Measurements from ENCODE around the gene MBLAC1.
"Not testable (repeated sequence)": the region's sequence is repeated elsewhere in the genome, so short reads cannot be mapped to it uniquely, and the experiment has no call there.

The MBLAC1 gene

DNA sequence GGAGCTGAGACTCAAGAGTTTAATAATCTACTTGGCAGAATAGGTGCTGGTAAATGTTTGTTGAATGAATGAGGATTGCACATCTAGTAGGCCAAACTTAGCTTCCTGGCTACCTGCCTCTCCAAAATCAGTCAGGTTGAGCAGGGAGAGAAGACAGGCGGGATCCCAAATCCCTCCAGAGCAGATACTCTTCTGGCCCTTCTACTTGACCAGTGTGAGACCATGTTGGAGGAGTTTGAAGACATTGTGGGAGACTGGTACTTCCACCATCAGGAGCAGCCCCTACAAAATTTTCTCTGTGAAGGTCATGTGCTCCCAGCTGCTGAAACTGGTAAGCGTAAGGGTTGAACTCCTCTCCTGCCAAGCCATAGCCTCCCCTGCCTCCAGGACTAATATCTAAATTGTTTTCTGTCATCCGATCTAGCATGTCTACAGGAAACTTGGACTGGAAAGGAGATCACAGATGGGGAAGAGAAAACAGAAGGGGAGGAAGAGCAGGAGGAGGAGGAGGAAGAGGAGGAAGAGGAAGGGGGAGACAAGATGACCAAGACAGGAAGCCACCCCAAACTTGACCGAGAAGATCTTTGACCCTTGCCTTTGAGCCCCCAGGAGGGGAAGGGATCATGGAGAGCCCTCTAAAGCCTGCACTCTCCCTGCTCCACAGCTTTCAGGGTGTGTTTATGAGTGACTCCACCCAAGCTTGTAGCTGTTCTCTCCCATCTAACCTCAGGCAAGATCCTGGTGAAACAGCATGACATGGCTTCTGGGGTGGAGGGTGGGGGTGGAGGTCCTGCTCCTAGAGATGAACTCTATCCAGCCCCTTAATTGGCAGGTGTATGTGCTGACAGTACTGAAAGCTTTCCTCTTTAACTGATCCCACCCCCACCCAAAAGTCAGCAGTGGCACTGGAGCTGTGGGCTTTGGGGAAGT, 2.2 kb upstream of the MBLAC1 start:
- no peak for DNase-seq

DNA sequence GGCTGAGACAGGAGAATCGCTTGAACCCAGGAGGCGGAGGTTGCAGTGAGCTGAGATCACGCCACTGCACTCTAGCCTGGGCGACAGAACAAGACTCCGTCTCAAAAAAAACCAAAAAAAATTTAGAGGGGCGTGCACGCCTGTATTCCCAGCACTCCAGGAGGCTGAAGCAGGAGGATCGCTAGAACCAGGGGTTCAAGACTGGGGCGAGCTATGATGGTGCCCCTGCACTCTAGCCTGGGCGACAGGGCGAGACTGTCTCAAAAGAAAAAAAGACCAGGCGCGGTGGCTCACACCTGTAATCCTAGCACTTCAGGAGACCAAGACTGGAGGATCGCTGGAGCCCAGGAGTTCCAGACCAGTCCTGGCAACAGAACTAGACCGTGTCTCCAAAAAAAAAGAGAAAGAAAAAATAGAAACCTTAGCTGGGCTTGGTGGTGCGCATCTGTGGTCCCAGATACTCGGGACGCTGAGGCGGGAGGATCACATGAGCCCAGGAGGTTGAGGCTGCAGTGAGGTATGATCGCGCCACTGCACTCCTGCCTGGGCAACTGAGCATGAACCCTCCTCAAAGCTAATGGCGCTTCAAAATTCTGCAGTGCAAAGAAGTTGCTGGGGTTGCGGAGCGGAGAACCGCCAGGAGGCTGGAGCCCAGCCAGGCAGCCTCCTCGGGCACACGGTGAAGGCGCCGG, 382 bp upstream of the MBLAC1 start:
- no peak for DNase-seq

DNA sequence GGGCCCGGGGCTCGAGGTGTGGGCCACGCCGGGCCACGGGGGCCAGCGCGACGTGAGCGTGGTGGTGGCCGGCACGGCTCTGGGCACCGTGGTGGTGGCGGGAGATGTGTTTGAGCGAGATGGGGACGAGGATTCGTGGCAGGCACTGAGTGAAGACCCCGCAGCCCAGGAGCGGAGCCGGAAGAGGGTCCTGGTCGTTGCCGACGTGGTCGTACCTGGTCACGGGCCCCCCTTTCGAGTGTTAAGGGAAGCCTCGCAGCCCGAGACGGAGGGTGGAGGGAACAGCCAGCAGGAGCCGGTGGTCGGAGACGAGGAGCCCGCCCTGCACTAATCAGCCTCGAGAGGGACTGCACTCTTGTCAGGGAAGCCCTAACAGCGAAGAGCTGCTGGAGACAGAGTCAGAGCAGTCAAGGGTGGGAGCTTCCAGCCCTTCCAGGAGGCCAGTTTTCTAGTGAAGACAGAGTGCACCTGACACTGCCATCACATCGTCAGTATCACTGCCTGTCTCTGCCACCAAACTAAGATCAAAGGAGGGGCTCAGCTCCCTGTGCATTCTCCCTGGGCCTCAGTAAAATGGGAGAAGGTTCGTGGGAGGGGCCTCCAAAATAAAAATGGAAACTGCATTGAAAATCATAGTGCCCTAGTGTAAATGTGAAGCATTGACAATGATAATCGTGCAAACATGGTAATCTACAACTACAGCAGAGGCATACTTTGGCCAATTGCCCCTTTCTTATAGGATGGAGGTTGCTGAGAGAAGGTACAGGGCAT, 1.3 kb downstream of the MBLAC1 start:
- DNase-seq, result no peak

DNA sequence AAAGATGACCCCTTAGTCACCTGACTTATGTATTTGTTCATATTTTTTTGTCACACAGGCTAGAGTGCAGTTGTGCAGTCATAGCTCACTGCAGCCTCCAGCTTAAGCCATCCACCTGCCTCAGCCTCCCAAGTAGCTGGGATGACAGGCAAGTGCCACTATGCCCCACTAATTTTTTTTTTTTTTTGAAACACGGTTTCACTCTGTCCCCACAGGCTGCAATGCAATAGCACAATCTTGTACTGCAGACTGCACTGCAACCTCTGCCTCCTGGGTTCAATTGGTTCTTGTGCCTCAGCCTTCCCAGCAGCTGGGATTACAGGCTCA, 1.8 kb downstream of the MBLAC1 start:
- DNase-seq, result no peak

DNA sequence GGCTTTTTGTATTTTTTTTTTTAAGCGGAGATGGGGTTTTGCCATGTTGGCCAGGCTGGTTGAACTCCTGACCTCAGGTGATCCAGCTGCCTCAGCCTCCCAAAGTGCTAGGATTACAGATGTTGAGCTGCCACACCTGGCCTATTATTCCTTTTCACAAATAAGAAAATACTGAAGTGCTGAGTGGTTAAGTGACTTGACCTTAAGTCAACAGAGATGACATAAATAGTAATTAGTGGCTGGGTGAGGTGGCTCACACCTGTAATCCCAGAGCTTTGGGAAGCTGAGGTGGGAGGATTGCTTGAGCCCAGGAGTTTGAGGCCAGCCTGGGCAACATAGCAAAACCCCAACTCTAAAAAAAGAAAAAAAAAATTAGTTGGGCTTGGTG, 3.4 kb downstream of the MBLAC1 start:
- not testable (repeated sequence) for DNase-seq

DNA sequence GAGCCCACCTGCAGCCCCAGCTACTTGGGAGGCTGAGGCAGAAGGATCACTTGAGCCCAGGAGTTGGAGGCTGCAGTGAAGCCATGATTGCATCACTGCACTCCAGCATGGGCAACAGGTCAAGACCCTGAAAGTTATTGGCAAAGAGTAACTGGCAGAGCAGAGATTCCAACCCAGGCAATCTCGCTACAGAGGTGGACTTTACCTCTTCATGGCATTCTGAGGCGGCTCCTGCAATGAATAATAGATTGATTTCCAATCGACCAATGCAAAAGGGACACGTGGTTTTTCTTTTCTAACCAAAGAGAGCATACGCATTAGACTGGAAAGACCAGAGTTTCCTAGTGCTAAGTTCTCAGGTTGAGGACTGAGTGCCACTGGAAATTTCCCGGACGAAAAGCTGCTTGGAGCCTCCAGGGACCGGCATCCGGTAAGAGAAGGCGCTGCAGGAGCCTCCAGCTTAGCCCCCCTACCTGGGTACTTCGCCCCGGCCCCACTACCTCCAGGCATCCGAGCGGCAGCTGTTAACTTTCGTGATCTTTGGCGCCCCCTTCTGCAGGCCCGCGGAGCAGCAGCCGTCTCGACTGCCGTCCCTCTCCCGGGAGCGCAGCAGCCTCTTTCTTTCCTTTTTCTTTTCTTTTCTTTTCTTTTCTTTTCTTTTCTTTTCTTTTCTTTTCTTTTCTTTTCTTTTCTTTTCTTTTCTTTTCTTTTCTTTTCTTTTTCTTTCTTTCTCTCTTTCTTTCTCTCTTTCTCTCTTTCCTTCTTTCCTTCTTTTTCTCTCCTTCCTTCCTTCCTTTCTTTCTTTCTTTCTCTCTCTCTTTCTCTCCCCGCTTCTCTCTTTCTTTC, 4.1 kb downstream of the MBLAC1 start:
- DNase-seq, result peak; percentile 9

DNA sequence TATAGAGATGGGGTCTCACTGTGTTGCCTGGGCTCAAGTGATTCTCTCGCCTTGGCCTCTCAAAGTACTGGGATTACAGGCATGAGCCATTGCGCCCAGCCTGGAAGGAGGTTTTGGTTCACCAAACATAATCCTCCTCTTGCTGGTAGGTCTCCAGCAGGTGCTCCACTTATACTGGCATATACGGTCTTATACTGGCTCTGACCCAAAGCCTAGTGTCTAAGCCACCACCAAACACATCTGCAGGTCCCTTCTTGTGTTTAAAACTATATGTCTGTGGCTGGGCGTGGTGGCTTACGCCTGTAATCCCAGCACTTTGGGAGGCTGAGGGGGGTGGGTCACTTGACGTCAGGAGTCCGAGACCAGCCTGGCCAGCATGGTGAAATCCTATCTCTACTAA, 5.4 kb downstream of the MBLAC1 start:
- DNase-seq, result no peak

DNA sequence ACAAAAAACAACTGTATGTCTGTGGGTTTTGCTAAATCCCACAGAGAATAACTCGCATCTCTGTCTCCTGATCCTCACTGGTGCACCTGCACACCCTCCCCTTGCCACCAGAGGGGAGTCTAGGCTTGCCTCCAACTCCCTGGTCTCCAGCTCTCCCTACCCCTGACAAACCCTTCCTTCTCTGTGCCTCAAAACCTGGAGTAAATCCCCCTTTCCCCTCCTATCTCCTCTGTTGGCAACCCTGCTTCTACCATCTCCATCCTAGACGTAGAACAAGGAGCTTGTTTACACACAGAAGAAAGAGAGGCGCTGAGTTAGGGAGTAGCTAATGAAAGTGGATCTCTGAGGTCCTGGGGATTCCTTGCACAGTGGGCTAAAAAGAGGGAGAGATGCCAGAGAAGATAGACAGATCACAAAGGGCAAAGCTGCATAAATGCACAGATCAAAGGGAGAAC, 6.0 kb downstream of the MBLAC1 start:
- DNase-seq, result peak; percentile 39

DNA sequence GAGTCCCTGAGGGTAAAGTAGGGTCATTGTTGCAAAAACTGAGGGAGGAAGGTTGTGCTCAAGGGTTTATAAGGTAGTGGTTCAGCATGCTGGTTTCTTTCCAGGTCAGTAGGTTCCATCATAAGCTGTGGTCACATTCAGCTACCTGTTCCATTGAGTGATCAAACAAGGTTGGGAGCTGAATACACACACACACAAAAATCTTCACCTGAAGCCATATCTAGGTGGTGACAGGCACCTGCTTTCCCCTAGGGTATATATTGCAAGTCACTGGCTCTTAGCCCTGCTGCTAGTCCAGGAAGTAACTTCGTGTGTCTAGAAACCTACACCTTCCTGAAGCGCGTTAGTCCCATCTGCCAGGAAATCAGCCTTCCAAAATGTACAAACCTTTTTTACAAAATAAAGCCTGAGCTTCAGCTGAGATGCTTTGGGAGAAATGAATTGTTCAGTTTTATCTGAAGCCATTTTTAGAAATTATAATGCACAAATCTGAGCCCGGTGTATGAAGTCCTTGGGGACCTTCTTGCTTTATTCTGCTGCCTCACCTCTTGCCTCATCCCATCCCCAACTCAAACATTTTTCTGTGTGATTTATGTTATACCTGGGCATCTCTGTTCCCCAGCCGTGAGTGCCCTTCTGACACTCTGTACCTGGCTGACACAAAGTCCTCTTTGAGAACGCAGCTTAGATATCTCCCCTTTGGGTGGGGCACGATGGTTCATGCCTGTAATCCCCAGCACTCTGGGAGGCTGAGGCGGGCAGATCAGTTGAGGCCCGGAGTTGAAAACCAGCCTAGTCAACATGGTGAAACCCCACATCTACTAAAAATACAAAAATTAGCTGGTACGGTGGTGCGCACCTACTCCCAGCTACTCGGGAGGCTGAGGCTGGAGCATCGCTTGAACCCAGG, 11.3 kb downstream of the MBLAC1 start:
- no peak for DNase-seq

DNA sequence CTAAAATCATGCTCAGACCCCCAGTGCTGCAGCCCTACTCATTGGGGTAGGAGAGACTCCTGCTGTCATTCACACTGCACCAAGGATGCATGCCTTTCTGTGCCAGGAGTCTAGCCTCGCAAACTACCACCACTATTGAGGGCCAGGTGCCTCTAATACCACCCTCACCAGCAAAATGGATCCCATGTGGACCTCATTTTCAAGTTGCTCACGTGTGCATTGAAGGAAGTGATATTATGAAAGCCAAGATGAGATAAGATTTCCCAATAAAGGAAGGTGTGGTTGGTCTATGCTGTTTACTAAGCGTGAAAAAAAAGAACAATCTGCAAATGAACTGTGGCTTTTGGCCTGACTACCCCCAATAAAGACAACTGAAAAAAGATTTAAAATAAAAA, 14.8 kb downstream of the MBLAC1 start:
- no peak for DNase-seq

DNA sequence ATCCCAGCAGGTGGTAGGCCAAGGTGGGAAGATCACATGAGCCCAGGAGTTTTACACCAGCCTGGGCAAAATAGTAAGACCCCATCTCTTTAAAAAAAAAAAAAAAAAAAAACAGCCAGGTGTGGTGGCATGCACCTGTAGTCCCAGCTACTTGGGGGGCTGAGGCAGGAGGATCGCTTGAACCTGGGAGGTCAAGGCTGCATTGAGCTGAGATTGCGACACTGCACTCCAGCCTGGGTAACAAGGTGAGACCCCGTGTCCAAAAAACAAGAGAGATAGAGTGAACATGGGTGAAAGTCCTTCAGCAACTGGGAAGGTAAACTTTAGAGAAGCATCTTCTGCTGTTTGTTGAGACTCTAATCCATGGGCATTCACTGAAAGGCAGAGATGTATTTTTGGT, 15.7 kb downstream of the MBLAC1 start:
- no peak for DNase-seq

DNA sequence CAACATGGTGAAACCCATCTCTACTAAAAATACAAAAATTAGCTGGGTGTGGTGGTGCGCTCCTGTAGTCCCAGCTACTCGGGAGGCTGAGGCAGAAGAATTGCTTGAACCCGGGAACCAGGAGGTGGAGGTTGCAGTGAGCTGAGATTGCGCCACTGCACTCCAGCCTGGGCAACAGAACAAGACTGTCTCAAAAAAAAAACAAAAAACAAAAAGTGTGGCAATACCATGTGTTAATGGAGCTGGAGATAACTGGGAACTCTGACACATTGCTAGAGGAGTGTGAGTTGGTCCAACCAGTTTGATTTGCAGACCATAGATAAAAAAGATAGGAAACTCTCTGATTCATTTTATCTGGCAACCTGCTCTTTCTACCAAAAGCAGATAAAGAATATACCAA, 19.6 kb downstream of the MBLAC1 start:
- not testable (repeated sequence) for DNase-seq

DNA sequence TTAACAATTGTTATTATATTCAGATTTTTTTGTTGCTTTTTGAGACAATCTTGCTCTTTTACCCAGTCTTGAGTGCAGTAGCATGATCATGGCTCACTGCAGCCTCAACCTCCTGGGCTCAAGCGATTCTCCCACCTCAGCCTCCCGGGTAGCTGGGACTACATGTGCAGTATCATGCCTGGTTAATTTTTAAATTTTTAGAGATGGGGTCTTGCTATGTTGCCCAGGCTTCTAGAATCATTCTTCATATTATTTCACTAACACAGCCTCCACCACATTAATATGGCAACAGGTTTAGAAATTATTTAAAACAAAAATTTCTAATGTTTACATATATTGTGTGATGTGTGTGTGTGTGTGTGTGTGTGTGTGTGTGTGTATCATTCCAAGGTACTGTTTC, 20.5 kb downstream of the MBLAC1 start:
- DNase-seq, result no peak

DNA sequence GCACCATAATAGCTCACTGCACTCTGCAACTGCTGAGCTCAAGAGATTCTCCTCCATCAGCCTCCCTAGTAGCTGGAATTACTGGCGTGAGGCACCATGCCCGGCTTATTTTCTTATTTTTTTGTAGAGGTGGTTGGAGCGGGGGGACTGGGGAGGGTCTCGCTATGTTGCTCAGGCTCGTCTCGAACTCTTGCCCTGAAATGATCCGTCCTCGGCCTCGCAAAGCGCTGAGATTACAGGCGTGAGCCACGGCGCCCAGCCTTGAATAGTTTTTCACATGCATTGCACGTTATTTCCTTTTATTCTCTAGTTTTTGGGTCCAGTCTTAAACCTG, 21.4 kb downstream of the MBLAC1 start:
- no peak for DNase-seq

DNA sequence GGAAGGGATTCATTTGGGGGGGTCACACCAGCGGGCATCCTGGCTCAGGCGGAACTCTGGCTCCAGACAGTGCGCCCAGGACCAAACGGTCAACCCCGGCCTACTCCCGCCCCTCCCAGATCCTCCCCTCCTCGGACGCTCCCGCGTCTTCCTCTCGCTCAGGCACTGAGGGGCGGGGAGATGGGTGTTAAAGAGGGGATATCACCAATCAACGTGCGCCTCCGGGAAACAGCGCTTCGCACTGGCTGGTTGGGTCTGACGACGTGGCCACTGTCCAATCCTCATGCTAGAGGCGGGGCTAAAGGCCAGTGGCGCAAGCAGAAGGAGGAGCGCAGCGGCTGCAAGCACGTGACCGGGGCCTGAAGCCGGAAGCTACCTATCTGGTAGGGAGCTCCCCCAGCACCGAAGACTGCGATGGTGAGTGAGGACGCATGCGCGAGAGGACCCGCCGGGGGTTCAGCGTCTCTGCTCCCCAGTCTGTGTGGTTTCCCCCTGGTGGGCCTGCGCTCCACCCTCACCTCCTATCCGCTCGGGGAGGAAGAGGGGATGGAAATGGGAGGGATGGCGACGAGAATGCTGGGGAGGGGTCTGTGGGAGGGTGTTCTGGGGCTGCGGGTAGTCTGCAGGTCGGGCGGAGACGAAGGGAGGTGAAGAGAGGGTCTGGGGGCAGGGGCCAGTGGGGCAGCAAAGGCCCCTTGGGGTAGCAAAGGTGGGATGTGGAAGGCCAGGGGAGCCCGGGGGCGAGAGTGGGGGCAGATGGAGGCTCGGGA, 22.0 kb downstream of the MBLAC1 start, which contains the start of gene LAMTOR4:
Gene LAMTOR4, plus strand, starts transcription at position 360 of the 770 bp plus-strand sequence. Its CDS starts 55 bp downstream, at position 415.
- peak; percentile 97 for DNase-seq

DNA sequence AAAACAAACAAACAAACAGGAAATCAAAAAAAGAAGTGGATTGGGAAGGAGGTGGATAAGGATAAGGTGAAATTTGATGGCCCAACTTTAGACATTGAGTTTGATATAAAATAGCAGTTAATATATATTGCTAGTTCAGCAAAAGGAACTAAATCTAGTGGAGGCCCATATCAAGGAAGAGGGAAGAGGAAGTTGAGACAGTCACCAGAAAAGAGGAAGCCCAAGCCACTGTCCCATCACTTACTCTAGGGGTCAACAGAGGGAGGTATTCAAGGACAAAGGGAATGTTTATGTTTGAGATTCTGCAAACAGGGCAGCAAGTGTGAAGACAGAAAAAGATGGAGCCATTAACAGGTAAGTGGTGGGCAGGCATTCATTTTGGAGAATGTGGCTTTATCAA, 25.6 kb downstream of the MBLAC1 start:
- DNase-seq, result no peak

DNA sequence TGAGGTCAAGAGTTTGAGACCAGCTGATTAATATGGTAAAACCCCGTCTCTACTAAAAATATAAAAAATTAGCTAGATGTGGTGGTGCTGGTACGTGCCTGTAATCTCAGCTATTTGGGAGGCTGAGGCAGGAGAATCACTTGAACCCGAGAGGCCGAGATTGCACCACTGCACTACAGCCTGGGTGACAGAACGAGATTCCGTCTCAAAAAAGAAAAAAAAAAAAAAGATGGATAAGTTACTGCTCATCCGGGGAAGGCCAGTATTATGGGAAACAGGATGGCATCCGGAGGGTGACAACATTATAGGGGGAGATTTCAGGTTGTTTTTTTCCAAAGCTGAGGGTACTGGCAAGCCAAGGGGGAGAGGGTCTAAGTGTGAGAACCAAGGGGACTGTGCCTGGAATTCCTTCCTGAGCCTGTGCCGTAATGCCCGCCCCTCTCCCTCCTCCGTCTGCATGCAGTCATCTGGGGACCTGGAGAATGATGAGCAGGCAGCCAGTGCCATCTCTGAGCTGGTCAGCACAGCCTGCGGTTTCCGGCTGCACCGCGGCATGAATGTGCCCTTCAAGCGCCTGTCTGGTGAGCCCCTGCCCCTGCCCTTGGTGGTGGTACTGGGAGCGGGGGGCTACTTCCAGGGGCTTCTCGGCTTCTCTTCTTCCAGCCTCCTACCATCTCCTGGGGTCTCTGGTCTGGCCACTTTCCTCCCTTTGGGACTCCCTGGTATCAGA, 26.3 kb downstream of the MBLAC1 start:
- no peak for DNase-seq

DNA sequence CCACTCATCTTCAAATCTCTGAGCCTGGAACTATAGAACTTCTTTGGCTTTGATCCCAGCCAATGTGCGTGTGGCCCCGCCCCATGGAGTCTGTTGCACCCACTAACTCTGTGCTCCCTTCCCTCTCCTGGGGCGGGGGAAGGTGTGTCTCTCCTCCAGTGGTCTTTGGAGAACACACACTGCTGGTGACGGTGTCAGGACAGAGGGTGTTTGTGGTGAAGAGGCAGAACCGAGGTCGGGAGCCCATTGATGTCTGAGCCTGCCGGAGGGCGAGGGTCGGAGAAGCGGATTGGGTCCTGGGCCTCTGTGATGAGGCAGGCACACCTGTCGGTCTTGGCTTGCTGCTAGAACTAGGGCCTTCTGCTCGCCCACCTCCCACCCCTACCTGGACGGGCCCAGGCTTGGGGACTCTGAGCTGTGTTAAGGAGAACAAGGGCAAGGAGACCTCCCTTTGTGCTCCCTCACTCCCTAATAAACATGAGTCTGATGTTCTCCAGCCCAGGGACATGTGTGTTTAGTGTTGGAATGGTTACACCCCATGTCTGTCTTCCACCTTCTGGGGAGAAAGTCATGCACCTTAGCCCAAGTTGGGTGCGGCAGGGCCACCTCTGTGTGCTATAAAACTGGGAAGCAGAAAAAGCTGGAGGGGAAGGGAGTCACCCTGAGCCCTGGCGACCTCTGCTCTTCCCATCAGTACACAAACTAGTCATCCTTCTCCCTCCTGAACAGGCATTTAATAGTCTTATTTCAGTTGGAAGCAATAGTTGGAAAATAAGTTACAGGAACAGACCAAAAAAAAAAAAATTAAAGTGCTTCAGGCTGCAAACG, 27.2 kb downstream of the MBLAC1 start:
- DNase-seq, result no peak

All from amniotic stem cell (primary cell).